Measurements from ENCODE around the gene NUMBL.

The NUMBL gene

DNA sequence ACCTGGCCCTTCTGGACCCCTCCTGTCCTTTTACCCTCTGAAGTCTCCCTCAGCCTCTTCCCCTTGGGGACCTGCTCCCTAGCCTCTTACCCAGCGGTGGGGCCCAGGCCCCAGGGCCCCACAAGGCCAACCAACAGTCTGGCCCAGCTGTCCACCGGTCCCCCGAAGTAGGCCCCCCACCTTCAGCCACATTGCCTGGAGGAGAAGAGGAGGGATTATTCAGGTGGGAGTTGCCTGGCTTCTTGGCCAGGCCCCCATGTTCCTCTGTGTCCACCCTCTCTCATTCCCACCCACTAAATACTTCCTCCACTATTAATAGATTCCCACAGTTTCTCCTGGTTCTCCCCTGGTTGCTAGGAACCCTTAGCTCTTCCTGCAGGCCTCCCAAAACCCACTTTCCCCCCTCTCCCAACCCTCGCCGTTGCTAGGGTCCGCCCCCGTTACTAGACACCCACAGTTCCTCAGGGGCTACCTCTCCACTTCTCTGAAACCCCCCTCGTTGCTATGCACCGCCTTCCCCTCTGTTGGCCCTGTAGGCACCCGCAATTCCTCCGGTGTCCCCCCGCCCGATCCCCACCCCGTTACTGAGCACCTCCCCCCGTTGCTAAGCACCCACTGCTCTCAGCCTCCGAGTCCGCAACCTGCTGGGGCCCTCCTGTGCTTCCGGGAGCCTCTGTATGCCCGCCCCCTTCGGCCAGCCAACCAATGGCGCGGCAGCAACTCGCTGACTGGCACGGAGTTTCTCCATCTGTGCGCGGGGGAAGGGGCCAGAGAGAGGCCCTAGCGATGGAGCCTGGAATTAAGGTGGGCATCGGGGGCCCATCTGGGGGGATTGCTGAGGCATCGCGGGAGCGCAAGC, 24.2 kb upstream of the NUMBL start:
- Histone ChIP-seq H3K36me3 (peaks cover 23% of the 10 kb centered on the region), H3K27ac (peak overlapping the region; percentile 92), H3K27me3 (no peaks in the 10 kb centered on the region), H3K9me3 (no peaks in the 10 kb centered on the region), H3K4me1 (ENCODE audit: control insufficient read depth in 1 of 2, insufficient read depth in 1 of 2, low read depth in 1 of 2, low read length in 1 of 2) (peaks cover 51 to 60% of the 10 kb centered on the region in 2 experiments), H3K4me3 (ENCODE audit: low read depth in 1 of 2, low read length in 1 of 2) (peak overlapping the region; percentile 76 to 93)
- TF ChIP-seq, protein P1, sequence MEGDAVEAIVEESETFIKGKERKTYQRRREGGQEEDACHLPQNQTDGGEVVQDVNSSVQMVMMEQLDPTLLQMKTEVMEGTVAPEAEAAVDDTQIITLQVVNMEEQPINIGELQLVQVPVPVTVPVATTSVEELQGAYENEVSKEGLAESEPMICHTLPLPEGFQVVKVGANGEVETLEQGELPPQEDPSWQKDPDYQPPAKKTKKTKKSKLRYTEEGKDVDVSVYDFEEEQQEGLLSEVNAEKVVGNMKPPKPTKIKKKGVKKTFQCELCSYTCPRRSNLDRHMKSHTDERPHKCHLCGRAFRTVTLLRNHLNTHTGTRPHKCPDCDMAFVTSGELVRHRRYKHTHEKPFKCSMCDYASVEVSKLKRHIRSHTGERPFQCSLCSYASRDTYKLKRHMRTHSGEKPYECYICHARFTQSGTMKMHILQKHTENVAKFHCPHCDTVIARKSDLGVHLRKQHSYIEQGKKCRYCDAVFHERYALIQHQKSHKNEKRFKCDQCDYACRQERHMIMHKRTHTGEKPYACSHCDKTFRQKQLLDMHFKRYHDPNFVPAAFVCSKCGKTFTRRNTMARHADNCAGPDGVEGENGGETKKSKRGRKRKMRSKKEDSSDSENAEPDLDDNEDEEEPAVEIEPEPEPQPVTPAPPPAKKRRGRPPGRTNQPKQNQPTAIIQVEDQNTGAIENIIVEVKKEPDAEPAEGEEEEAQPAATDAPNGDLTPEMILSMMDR (IDR thresholded peaks at IDR 0.05): peak; percentile 36

DNA sequence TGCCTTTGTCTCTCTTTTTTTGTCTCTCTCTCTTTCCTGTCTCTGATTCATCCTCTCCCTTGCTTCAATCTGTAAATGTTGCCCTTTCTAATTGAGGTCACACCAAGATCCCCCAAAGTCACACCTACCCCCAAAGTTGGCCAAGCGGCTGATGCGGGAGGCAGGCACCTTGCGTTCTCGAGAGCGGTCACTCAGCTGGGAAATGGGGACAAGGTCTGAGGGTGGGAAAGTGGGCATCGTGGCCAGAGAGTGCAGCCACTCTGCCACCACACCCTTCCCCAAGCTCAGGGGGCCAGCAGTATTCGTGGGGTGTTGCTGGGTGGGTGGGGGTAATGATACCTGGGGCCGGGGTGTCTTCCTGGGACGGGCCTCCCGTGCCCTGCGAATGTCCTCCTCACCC, 23.5 kb upstream of the NUMBL start:
- TF ChIP-seq, protein P1 (IDR thresholded peaks at IDR 0.05): no peak
- peaks cover 43 to 53% of the 10 kb centered on the region in 2 experiments for H3K4me1 ChIP-seq (ENCODE audit: control insufficient read depth in 1 of 2, insufficient read depth in 1 of 2, low read depth in 1 of 2, low read length in 1 of 2)
- peak overlapping the region; percentile 92 for H3K27ac ChIP-seq
- H3K27me3 ChIP-seq: no peaks in the 10 kb centered on the region
- H3K4me3 ChIP-seq (ENCODE audit: low read depth in 1 of 2, low read length in 1 of 2): peak overlapping the region; percentile 76 to 93
- peaks cover 30% of the 10 kb centered on the region for H3K36me3 ChIP-seq
- no peaks in the 10 kb centered on the region for H3K9me3 ChIP-seq

DNA sequence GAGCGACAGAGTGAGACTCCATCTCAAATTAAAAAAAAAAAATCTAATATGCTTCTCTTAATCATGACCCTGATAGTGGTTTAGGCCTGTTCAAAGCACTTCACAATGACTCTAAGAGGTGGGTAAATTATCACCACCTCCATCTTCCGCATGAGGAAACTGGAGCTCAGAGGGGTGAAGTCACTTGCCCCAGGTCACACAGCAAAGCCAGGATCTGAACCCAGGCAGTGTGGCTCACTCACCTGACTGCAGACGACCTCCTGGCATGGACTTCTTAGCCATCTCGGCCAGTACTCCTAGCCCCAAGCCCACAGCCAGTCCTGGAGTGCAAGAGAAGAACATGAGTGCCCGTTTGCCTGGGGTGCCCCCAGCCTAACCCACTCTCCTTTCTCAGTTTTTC, 19.4 kb upstream of the NUMBL start:
- H3K4me3 ChIP-seq (ENCODE audit: low read depth in 1 of 2, low read length in 1 of 2): no peak overlapping the region
- H3K27ac ChIP-seq: no peak overlapping the region
- H3K9me3 ChIP-seq: no peaks in the 10 kb centered on the region
- peaks cover 9 to 20% of the 10 kb centered on the region in 2 experiments for H3K4me1 ChIP-seq (ENCODE audit: control insufficient read depth in 1 of 2, insufficient read depth in 1 of 2, low read depth in 1 of 2, low read length in 1 of 2)
- H3K36me3 ChIP-seq: peaks cover 68% of the 10 kb centered on the region
- TF ChIP-seq, protein P1 (IDR thresholded peaks at IDR 0.05): no peak
- H3K27me3 ChIP-seq: no peaks in the 10 kb centered on the region

DNA sequence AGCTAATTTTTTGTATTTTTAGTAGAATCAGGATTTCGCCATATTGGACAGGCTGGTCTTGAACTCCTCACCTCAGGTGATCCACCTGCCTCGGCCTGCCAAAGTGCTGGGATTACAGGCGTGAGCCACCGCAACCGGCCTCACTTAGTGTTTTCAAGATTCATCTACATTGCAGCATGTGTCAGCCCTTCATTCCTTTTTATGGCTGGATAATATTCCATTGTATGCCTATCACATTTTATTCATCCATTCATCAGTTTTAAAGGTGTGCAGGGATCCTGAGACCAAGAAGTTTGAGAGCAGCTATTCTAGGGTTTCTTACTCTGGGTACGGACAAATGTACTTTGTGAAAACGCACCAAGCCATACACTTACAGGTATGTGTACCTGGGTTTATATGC, 17.2 kb upstream of the NUMBL start:
- Histone ChIP-seq H3K4me3 (ENCODE audit: low read depth in 1 of 2, low read length in 1 of 2) (no peak overlapping the region), H3K36me3 (peaks cover 84% of the 10 kb centered on the region), H3K27ac (no peak overlapping the region), H3K27me3 (no peaks in the 10 kb centered on the region), H3K4me1 (ENCODE audit: control insufficient read depth in 1 of 2, insufficient read depth in 1 of 2, low read depth in 1 of 2, low read length in 1 of 2) (peaks cover 0 to 8% of the 10 kb centered on the region in 2 experiments), H3K9me3 (no peaks in the 10 kb centered on the region)
- TF ChIP-seq, protein P1 (IDR thresholded peaks at IDR 0.05): no peak

DNA sequence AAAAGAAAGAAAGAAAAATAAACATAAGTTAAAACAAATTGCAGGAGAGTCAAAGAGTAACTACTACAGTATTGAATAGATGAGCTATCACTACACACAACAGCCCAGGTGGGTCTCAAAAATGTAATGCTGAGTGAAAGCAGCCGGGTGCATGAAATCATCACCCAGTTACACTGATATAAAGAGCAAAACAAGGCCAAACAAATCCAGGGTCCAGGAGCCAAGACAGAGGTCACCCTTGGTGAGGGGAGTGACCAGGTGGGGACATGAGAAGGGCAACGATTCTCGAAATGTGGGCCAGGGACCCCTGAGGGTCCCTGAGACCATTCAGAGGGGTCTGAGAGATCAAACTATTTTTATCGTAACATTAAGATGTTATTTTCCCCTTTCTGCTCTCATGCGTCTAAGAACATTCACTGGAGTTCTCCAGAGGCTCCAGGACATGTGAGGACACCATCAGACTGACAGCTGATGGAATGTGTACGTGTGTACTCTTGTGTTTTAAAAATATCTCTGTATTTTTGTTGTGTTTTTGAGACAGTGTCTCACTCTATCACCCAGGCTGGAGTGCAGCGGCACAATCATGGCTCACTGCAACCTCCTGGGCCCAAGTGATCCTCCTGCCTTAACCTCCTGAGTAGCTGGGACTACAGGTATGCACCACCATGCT, 15.6 kb upstream of the NUMBL start:
- Histone ChIP-seq H3K27me3 (no peaks in the 10 kb centered on the region), H3K4me1 (ENCODE audit: control insufficient read depth in 1 of 2, insufficient read depth in 1 of 2, low read depth in 1 of 2, low read length in 1 of 2) (peaks cover 0 to 3% of the 10 kb centered on the region in 2 experiments), H3K36me3 (peaks cover 95% of the 10 kb centered on the region), H3K9me3 (no peaks in the 10 kb centered on the region), H3K4me3 (ENCODE audit: low read depth in 1 of 2, low read length in 1 of 2) (no peak overlapping the region), H3K27ac (no peak overlapping the region)
- TF ChIP-seq, protein P1 (IDR thresholded peaks at IDR 0.05): no peak
